Activated CD4-positive, alpha-beta T cell treated with anti-CD3 and anti-CD28 coated beads, Interleukin-10, Interleukin-2, amounts not matched to agents 100 ng/mL and 50 ng/mL, durations not matched to agents 16 hours and 8 hours (primary cell): ENCODE results near the gene UNC13B.
"Not testable (repeated sequence)": the region's sequence is repeated elsewhere in the genome, so short reads cannot be mapped to it uniquely, and the experiment has no call there.

ENCODE experiments used
- DNase-seq: peaks from one replicate; pipeline ENCODE4 v3.0.0-alpha.2; 2020

The UNC13B gene

GRCh38 chr9:35229066-35229778 is 67.4 kb downstream of the UNC13B start:
- no peak for DNase-seq

GRCh38 chr9:35229779-35230143 is 68.0 kb downstream of the UNC13B start:
- no peak for DNase-seq

- no peak for DNase-seq
Measured at GRCh38 chr9:35232867-35233544, 71.2 kb downstream of the UNC13B start.

GRCh38 chr9:35236692-35237091 is 74.9 kb downstream of the UNC13B start:
- no peak for DNase-seq

GRCh38 chr9:35237311-35237710 is 75.5 kb downstream of the UNC13B start:
- no peak for DNase-seq

GRCh38 chr9:35245945-35246344 is 84.1 kb downstream of the UNC13B start:
- DNase-seq, result not testable (repeated sequence)

- DNase-seq, result no peak
Measured at GRCh38 chr9:35253075-35253474, 91.3 kb downstream of the UNC13B start.

- no peak for DNase-seq
Measured at GRCh38 chr9:35254237-35254636, 92.4 kb downstream of the UNC13B start.

- no peak for DNase-seq
Measured at GRCh38 chr9:35254984-35255857, 93.4 kb downstream of the UNC13B start.

GRCh38 chr9:35257986-35258659 is 96.3 kb downstream of the UNC13B start:
- DNase-seq, result no peak

GRCh38 chr9:35258660-35259474 is 97.1 kb downstream of the UNC13B start:
- DNase-seq, result peak; percentile 42

GRCh38 chr9:35260186-35260585 is 98.4 kb downstream of the UNC13B start:
- DNase-seq, result no peak

GRCh38 chr9:35262064-35262463 is 100.3 kb downstream of the UNC13B start:
- no peak for DNase-seq

GRCh38 chr9:35267710-35268109 is 105.9 kb downstream of the UNC13B start:
- DNase-seq, result no peak

GRCh38 chr9:35269919-35270318 is 108.1 kb downstream of the UNC13B start:
- DNase-seq, result no peak

- peak; percentile 47 for DNase-seq
Measured at GRCh38 chr9:35271637-35272036, 109.8 kb downstream of the UNC13B start.

- DNase-seq, result peak; percentile 45
Measured at GRCh38 chr9:35272989-35273388, 111.2 kb downstream of the UNC13B start.

GRCh38 chr9:35273591-35273990 is 111.8 kb downstream of the UNC13B start:
- peak; percentile 57 for DNase-seq

- no peak for DNase-seq
Measured at GRCh38 chr9:35274993-35275392, 113.2 kb downstream of the UNC13B start.

- DNase-seq, result no peak
Measured at GRCh38 chr9:35277171-35277520, 115.3 kb downstream of the UNC13B start.

GRCh38 chr9:35277628-35278359 is 116.0 kb downstream of the UNC13B start:
- no peak for DNase-seq

- DNase-seq, result no peak
Measured at GRCh38 chr9:35279946-35280345, 118.1 kb downstream of the UNC13B start.
